HG02981 (cell line): ENCODE data around the gene TMEM183A.

Source experiments
- ATAC-seq: cut with Tn5 transposase; IDR thresholded peaks from one replicate; pipeline ENCODE4 v1.9.1; 2021; ENCODE audit warnings: mild to moderate bottlenecking, moderate library complexity; ENCODE audit not compliant: unreplicated experiment

The TMEM183A gene

GRCh38 chr1:203028784-203029553 lies 21.8 kb downstream of the TMEM183A start:
- ATAC-seq: no peak

DNA sequence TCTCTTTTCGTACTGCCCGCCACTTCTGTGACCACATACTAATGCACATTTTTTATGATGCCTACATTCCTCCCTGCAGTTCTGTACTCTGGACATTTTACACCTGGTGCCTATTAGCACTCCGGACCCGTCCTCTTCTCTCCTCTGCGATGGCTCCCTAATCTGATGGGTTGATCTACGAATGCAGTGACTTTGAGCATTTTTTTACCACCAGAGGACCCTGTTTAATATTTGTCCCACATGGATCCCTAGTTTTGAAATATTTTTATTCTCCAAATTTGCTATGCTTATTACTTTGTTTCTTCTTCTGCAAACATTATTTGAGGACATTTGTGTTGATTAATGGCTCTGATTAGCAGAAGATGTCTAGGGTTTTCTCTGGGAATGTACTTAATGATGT lies 24.3 kb downstream of the TMEM183A start:
- no peak for ATAC-seq

DNA sequence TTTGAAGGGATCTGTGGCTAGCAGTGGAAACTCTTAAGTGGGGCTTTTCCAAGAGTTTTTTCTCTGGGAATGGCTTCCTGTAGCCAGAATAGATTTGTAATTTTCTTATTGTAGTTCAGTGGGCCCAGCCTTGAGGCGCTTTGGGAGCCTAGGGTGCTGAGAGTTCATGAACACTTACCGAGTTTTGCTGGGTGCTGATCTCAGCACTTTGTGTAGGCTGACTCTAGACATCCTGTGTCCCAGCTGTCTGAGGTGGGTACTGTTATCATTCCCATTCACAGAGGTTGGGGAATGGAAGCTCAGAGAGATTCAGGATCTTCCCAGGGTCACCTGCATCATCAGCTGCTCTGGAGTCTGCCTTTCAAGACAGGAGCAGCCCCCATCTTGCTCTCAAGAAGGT lies 26.1 kb downstream of the TMEM183A start:
- ATAC-seq: no peak

DNA sequence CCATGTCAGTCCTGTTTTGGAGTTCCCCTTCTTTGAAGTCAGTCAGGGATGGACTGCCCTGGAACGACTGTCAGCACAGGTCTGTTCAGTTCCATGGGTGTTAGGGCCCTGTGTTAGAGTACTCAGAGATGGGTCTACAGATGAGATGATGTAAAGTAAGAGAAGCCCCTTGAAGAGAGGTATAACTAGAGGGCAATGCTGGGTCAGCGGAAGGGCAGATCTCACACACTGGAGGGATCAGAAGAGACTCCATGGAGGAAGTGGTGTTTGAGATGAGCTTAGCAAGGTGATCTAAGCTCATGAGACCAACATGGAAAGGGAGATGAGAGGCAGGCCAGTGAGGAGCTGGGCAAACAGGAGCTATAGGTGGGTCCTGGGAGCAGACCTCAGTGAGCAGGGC lies 26.7 kb downstream of the TMEM183A start:
- ATAC-seq: no peak

- no peak for ATAC-seq
Measured at GRCh38 chr1:203034422-203035110, 27.4 kb downstream of the TMEM183A start.

- ATAC-seq: no peak
Measured at GRCh38 chr1:203035111-203036000, 28.2 kb downstream of the TMEM183A start.

DNA sequence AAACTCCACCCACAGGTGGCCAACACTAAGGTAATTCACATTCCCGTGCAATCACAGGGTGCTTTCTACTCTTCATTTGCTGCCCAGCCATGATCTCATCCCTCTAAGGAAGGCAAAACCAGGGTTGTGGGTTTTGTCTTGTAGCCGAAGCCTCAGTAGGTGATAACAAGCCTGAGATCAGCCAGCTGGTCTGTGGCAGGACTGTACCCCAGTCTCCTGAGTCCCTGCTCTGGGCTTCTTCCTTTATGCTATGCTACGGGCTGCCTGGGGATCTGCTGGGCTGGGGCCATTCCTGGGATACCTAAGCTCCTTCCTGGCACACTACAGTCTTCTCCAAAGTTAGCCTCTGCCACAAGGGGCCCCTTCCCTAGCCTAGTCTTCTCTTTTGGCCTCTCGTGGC lies 29.0 kb downstream of the TMEM183A start:
- ATAC-seq: no peak

DNA sequence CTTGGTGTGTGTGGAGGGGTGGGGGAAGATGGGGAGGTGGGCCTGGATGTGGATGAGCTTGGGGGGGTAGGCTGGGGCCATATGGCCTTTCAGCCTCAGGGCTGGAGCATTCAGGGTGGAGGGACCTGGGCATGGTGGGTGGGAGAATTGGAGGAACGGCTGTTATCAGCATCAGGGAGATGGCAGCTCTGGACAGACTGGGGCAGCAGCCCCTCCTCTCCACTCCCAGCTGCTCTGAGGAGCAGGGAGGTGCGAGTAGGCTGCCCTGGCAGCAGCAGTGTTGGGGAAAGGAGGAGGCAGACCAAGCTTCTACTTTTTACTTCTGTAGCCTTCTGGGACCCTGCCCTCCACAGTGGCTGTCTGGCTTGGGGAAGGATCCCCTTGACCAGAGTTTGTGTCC lies 29.4 kb downstream of the TMEM183A start:
- ATAC-seq: no peak

GRCh38 chr1:203037509-203038190 lies 30.5 kb downstream of the TMEM183A start:
- ATAC-seq: no peak

DNA sequence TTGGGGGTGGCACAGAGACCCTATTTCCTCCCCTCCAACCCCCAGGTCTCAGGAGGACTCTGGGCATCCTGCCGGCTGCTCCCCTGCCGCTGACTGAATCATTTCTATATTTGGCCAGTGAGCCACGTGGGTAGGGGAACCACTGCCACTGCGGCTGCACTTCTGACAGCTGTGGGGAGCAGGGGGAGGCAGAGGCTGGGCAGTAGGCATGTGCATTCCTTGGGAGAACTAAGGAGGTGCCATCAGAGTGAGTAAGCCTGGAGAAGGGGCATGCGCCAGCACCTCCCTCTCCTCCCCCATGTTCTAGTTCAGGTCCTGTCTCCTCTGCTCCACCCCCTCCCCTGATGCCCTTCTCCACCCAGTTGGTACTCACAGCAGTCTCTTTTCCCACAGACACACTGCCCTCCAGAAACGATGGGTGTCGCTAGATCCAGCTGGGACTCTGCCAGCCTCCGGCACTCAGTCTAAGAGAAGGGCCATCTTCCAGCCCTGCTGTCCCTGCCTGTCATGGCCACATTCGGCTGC lies 31.1 kb downstream of the TMEM183A start:
- no peak for ATAC-seq

DNA sequence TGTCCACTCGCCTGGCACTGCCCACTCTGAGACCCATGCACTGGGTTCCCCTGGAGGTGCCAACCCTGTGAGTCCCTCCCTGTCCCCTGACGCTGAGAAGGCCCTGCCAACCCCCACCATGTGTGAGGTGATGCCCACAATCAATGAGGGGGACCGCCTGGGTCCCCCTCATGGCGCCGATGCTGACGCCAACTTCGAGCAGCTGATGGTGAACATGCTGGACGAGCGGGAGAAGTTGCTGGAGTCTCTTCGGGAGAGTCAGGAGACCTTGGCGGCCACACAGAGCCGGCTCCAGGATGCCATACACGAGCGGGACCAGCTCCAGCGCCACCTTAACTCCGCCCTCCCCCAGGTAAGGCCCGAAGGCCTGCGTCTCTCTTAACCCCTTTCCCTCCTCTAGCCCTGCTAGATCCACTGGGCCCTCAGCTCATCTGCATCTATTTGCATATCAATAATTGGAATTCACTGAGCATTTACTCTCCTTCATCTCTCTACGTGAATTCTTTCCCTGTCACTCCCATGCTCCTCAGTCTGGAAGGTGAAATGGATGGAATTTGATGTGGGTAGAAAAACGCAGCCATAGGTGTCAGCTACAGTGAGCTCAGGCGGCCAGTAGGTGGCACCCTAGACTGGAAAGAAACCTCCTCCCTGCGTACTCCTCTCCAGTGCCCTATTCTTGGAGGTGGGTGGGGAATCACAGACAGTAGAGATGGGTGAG lies 31.9 kb downstream of the TMEM183A start:
- no peak for ATAC-seq

DNA sequence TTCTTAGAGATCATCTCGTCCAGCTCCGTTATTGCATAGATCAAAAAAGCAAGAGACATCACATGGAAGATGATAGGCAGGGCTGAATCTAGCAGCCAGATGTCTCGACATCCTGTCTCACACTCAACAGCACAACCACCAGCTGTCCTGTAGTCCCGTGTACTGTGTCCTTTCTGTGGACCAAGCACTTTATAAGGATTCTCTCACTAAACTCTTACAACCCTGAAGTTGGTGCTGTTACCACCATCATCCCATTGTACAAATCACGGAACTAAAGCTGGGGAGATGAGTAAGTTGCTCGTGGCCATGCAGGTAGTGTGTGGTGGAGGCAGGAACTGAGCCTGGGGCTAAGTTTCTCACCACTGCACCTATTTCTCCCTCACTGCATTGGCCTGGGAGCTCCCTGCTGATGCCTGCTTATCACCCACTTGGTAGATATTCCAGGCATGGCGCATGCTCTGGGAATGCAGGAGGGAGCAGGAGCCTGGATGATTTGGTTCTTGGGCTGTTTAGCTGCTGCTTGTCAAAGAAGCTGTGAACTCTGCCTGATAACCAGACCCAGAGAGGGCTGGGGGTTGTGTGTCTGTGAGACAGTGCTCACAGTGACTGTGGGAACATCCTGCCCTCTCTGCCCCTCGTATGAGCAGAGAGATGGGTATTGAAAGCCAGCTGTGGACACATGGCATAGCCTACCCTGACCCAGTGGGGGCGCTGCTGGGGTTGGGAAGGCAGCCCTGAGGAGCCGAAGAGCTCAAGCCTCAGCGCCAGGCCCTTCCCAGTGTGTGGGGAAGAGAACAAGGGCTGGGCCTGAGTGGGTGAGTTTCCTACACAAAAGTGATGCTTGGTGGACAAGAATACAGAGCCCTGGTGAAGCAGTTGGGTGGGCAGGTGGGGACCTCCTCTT lies 32.7 kb downstream of the TMEM183A start:
- ATAC-seq: no peak

DNA sequence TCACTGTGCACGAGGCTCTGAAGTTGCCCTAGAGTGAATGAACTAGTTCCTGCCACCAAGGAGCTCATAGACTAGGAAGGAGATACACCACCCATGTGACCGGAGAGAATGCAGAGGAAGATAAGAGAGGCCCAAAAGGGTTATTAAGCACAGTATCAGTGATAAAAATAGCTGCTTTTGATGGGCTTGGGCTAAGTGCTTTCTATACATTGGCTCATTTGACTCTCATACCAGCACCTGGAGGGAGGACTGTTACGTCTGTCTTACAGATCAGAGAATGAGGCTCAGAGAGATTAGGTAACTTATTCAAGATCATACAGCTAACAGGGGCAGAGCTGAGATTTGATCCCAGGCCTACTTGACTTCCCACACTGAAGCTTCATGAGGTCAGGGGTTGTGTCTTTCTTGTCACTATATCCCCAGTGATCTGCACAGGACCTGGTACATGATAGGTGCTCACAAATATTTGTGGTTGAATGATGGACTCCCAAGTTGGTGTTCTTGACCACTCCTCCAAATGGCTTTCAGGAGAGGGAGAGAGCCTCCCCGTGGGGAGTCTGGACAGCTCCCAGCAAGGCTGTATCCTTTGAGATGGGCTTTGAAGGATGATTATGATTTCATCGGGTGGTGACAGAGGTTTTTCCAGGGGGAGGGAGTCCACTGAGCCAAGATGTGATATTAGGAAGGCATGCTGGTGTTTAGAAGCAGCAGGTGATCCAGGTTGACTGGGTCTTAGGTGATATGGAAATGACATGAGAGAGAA lies 33.5 kb downstream of the TMEM183A start:
- ATAC-seq: no peak

GRCh38 chr1:203041351-203041932 lies 34.3 kb downstream of the TMEM183A start:
- no peak for ATAC-seq

GRCh38 chr1:203043830-203044545 lies 36.8 kb downstream of the TMEM183A start:
- no peak for ATAC-seq

- no peak for ATAC-seq
Measured at GRCh38 chr1:203044546-203045250, 37.5 kb downstream of the TMEM183A start.

DNA sequence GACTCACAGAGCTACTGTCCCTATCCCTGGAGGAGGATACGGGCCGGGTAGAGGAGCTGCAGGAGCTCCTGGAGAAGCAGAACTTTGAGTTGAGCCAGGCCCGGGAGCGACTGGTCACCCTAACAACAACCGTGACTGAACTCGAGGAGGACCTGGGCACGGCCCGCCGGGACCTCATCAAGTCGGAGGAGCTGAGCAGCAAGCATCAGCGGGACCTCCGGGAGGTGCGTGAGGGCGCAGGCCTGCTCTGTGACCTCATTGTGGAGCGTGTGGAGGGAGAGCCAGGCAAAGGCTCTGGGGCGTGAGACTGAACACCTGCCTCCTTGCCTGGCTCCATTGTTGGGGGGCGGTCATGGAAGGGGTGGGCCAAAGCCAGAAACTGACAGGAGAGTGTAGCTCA lies 38.2 kb downstream of the TMEM183A start:
- ATAC-seq: no peak
